Glutamatergic neuron (in vitro differentiated cells): Measurements from ENCODE around the gene SLC26A9. TPM values are rescaled to one million over a fixed set of nuclear protein-coding genes. Genes with fewer than 3 reads are reported as not detected.

Experiments used
- DNase-seq: peaks from one replicate; pipeline ENCODE4 v3.0.0; 2022
- H3K27ac Mint-ChIP-seq: one replicate; pipeline ENCODE4 v1.8.0; 2020; ENCODE audit warnings: mild to moderate bottlenecking, mixed read lengths, inconsistent platforms; ENCODE audit not compliant: unreplicated experiment
- H3K27me3 Mint-ChIP-seq: one replicate; pipeline ENCODE4 v1.8.0; 2020; ENCODE audit warnings: mild to moderate bottlenecking, moderate library complexity, mixed read lengths, inconsistent platforms; ENCODE audit not compliant: unreplicated experiment
- H3K36me3 Mint-ChIP-seq: one replicate; pipeline ENCODE4 v1.8.0; 2020; ENCODE audit warnings: mild to moderate bottlenecking, mixed read lengths, inconsistent platforms; ENCODE audit not compliant: unreplicated experiment
- H3K4me1 Mint-ChIP-seq: one replicate; pipeline ENCODE4 v1.8.0; 2020; ENCODE audit warnings: mild to moderate bottlenecking, low read depth, mixed read lengths, inconsistent platforms; ENCODE audit not compliant: unreplicated experiment
- H3K4me3 Mint-ChIP-seq: one replicate; pipeline ENCODE4 v1.8.0; 2020; ENCODE audit warnings: mild to moderate bottlenecking, mixed read lengths, inconsistent platforms; ENCODE audit not compliant: unreplicated experiment
- H3K9me3 Mint-ChIP-seq: one replicate; pipeline ENCODE4 v1.8.0; 2020; ENCODE audit warnings: mild to moderate bottlenecking, moderate library complexity, mixed read lengths, inconsistent platforms; ENCODE audit not compliant: unreplicated experiment
- total RNA-seq: library from RNA; stranded (reverse); fragmentation: NEBNext Ultra II Directional; extraction: Animal tissue kit (Norgen Biotek cat#: 25700); gene quantifications from one replicate; pipeline ENCODE4 v1.2.1, GENCODE V29; 2021; ENCODE audit not compliant: unreplicated experiment
- TF ChIP-seq, protein P1 (sequence below): fragments of 200-600 bp; sonication (generic); IDR thresholded peaks from one replicate; pipeline ENCODE4 v1.5.0; 2021; ENCODE audit not compliant: partially characterized antibody, unreplicated experiment

Gene SLC26A9
- total RNA-seq, 1 donor from 2014 or later: not detected

GRCh38 chr1:205950280-205950679 is 7.0 kb upstream of the SLC26A9 start:
- Mint-ChIP-seq H3K27me3 (peaks cover 8% of the 10 kb centered on the region), H3K27ac (no peak overlapping the region), H3K36me3 (no peaks in the 10 kb centered on the region), H3K4me3 (no peak overlapping the region), H3K9me3 (peaks cover 1% of the 10 kb centered on the region), H3K4me1 (peaks cover 7% of the 10 kb centered on the region)
- TF ChIP-seq, protein P1, sequence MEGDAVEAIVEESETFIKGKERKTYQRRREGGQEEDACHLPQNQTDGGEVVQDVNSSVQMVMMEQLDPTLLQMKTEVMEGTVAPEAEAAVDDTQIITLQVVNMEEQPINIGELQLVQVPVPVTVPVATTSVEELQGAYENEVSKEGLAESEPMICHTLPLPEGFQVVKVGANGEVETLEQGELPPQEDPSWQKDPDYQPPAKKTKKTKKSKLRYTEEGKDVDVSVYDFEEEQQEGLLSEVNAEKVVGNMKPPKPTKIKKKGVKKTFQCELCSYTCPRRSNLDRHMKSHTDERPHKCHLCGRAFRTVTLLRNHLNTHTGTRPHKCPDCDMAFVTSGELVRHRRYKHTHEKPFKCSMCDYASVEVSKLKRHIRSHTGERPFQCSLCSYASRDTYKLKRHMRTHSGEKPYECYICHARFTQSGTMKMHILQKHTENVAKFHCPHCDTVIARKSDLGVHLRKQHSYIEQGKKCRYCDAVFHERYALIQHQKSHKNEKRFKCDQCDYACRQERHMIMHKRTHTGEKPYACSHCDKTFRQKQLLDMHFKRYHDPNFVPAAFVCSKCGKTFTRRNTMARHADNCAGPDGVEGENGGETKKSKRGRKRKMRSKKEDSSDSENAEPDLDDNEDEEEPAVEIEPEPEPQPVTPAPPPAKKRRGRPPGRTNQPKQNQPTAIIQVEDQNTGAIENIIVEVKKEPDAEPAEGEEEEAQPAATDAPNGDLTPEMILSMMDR: no peak
- no peak for DNase-seq

DNA sequence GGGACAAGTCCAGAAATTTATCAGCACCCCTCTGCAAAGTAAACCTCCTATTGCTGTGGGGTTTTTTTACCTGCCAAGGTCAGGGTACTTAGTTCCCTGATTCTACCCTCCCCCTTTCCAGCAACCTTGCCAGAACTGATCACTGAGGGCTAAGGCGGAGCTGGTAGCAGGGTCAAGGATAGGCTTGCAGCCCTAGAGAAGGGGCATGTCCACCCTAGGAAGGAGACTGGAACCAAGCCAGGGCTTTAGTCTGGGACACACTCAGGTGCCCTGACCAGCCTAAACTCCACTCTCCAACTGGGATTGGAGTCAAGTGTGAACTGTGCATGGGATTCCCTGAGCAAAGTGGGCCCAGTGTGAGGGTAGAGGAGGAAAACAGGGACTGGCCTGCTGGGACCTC is 6.5 kb upstream of the SLC26A9 start:
- TF ChIP-seq, protein P1: no peak
- H3K36me3 Mint-ChIP-seq: no peaks in the 10 kb centered on the region
- no peak overlapping the region for H3K4me3 Mint-ChIP-seq
- no peak overlapping the region for H3K27ac Mint-ChIP-seq
- H3K27me3 Mint-ChIP-seq: peaks cover 9% of the 10 kb centered on the region
- H3K4me1 Mint-ChIP-seq: peaks cover 2% of the 10 kb centered on the region
- peaks cover 1% of the 10 kb centered on the region for H3K9me3 Mint-ChIP-seq
- no peak for DNase-seq

GRCh38 chr1:205948886-205949285 is 5.6 kb upstream of the SLC26A9 start:
- peaks cover 10% of the 10 kb centered on the region for H3K27me3 Mint-ChIP-seq
- TF ChIP-seq, protein P1: no peak
- H3K4me3 Mint-ChIP-seq: no peak overlapping the region
- H3K4me1 Mint-ChIP-seq: no peaks in the 10 kb centered on the region
- no peaks in the 10 kb centered on the region for H3K36me3 Mint-ChIP-seq
- no peak overlapping the region for H3K27ac Mint-ChIP-seq
- peaks cover 1% of the 10 kb centered on the region for H3K9me3 Mint-ChIP-seq
- no peak for DNase-seq

GRCh38 chr1:205948039-205948438 is 4.8 kb upstream of the SLC26A9 start:
- no peaks in the 10 kb centered on the region for H3K4me1 Mint-ChIP-seq
- TF ChIP-seq, protein P1: no peak
- no peak for DNase-seq
- no peak overlapping the region for H3K27ac Mint-ChIP-seq
- H3K36me3 Mint-ChIP-seq: no peaks in the 10 kb centered on the region
- peaks cover 10% of the 10 kb centered on the region for H3K27me3 Mint-ChIP-seq
- H3K4me3 Mint-ChIP-seq: no peak overlapping the region
- peaks cover 1% of the 10 kb centered on the region for H3K9me3 Mint-ChIP-seq

GRCh38 chr1:205947024-205947423 is 3.8 kb upstream of the SLC26A9 start:
- DNase-seq: no peak
- peaks cover 11% of the 10 kb centered on the region for H3K27me3 Mint-ChIP-seq
- peaks cover 1% of the 10 kb centered on the region for H3K9me3 Mint-ChIP-seq
- no peak overlapping the region for H3K27ac Mint-ChIP-seq
- H3K4me3 Mint-ChIP-seq: no peak overlapping the region
- TF ChIP-seq, protein P1: no peak
- H3K36me3 Mint-ChIP-seq: no peaks in the 10 kb centered on the region
- H3K4me1 Mint-ChIP-seq: no peaks in the 10 kb centered on the region
